B cell (primary cell): ENCODE data around the gene SERPINB12.

ENCODE experiments used
- EZH2 ChIP-seq: IDR thresholded peaks from 2 replicates; pipeline ENCODE4 v1.6.1; 2012; ENCODE audit warnings: borderline replicate concordance, low read depth, mild to moderate bottlenecking, moderate library complexity, low read length; ENCODE audit not compliant: insufficient read depth, poor library complexity, severe bottlenecking
- TF ChIP-seq, protein P1 (sequence below): fragments of 200-600 bp; IDR thresholded peaks from one replicate; pipeline ENCODE4 v1.8.0; 2022; ENCODE audit warnings: antibody characterized with exemption, mild to moderate bottlenecking

DNA sequence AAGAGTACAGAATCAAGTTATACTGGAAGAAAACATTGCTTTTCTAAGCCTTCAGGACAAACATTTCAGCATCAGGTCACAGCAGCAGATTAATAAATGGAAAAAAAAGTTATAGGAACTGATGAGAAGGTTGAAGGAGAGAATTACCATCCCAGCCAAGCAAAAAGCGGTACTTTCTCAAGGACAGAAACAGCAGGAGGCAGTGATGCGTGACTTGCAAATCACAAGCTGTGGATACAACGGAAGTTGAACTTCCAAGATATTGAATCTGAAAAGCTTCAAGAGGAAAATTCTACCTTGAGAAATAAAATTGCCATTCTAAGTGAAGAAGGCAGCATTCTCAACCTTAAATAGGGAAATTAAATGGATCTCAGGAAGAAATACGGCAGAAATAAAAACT, 18.5 kb upstream of the SERPINB12 start:
- TF ChIP-seq, protein P1, sequence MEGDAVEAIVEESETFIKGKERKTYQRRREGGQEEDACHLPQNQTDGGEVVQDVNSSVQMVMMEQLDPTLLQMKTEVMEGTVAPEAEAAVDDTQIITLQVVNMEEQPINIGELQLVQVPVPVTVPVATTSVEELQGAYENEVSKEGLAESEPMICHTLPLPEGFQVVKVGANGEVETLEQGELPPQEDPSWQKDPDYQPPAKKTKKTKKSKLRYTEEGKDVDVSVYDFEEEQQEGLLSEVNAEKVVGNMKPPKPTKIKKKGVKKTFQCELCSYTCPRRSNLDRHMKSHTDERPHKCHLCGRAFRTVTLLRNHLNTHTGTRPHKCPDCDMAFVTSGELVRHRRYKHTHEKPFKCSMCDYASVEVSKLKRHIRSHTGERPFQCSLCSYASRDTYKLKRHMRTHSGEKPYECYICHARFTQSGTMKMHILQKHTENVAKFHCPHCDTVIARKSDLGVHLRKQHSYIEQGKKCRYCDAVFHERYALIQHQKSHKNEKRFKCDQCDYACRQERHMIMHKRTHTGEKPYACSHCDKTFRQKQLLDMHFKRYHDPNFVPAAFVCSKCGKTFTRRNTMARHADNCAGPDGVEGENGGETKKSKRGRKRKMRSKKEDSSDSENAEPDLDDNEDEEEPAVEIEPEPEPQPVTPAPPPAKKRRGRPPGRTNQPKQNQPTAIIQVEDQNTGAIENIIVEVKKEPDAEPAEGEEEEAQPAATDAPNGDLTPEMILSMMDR = no peak
- no peak for TF ChIP-seq EZH2
